WTC11 (cell line): ENCODE results near the gene CHAT. TPM values are rescaled to one million over a fixed set of nuclear protein-coding genes. Genes with fewer than 3 reads are reported as not detected.
"Not testable (repeated sequence)": the region's sequence is repeated elsewhere in the genome, so short reads cannot be mapped to it uniquely, and the experiment has no call there.

ENCODE experiments used
- ATAC-seq: fragments of 200-7000 bp; cut with Tn5 transposase; 2 replicates; pipeline ENCODE4 v1.10.0; 2021; ENCODE audit warnings: mild to moderate bottlenecking, moderate library complexity
- CTCF ChIA-PET: fragments of 300-600 bp; sonication (Branson Sonifier 250); formaldehyde crosslinking; loops from one replicate; lab custom pipeline; 2021; ENCODE audit warnings: antibody characterized with exemption; lab: Charles Lee
- POLR2A ChIA-PET: fragments of 350-600 bp; sonication (Branson Sonifier 250); formaldehyde crosslinking; loops from one replicate; lab custom pipeline; 2021; ENCODE audit warnings: antibody characterized with exemption; lab: Charles Lee
- DNase-seq: peaks from one replicate; pipeline ENCODE4 v3.0.0; 2021; ENCODE audit warnings: low spot score
- H3K27ac Mint-ChIP-seq: 2 replicates; pipeline ENCODE4 v1.8.0; 2021; ENCODE audit warnings: mixed read lengths
- H3K27me3 Mint-ChIP-seq: 2 replicates; pipeline ENCODE4 v1.8.0; 2021; ENCODE audit warnings: low read depth, mild to moderate bottlenecking, moderate library complexity, mixed read lengths
- H3K36me3 Mint-ChIP-seq: 2 replicates; pipeline ENCODE4 v1.8.0; 2021; ENCODE audit warnings: mixed read lengths
- H3K4me1 Mint-ChIP-seq: 2 replicates; pipeline ENCODE4 v1.8.0; 2022; ENCODE audit warnings: mixed read lengths
- H3K4me3 Mint-ChIP-seq: 2 replicates; pipeline ENCODE4 v1.8.0; 2021; ENCODE audit warnings: mild to moderate bottlenecking, moderate library complexity, mixed read lengths
- H3K9me3 Mint-ChIP-seq: 2 replicates; pipeline ENCODE4 v1.8.0; 2021; ENCODE audit warnings: mixed read lengths
- ATF1 ChIP-seq: sonication (generic); formaldehyde crosslinking; IDR thresholded peaks from 2 replicates; pipeline ENCODE4 v1.8.1; 2023; ENCODE audit warnings: mild to moderate bottlenecking, moderate library complexity, missing genetic modification reagents
- E2F5 ChIP-seq: sonication (generic); formaldehyde crosslinking; IDR thresholded peaks from 2 replicates; pipeline ENCODE4 v1.8.1; 2022; ENCODE audit warnings: mild to moderate bottlenecking, moderate library complexity, missing genetic modification reagents
- FOXK1 ChIP-seq: sonication (generic); formaldehyde crosslinking; IDR thresholded peaks from 2 replicates; pipeline ENCODE4 v1.8.0; 2022; ENCODE audit warnings: mild to moderate bottlenecking, moderate library complexity, missing genetic modification reagents
- GABPB1 ChIP-seq: sonication (generic); formaldehyde crosslinking; IDR thresholded peaks from 2 replicates; pipeline ENCODE4 v1.8.1; 2023; ENCODE audit warnings: mild to moderate bottlenecking, missing genetic modification reagents
- MAX ChIP-seq: sonication (generic); formaldehyde crosslinking; IDR thresholded peaks from 2 replicates; pipeline ENCODE4 v1.8.0; 2022; ENCODE audit warnings: mild to moderate bottlenecking, missing genetic modification reagents
- NFYB ChIP-seq: sonication (generic); formaldehyde crosslinking; conservative IDR thresholded peaks from 2 replicates; pipeline ENCODE4 v1.8.0; 2022; ENCODE audit warnings: low read depth, missing genetic modification reagents
- NR1H2 ChIP-seq: sonication (generic); formaldehyde crosslinking; IDR thresholded peaks from 2 replicates; pipeline ENCODE4 v1.9.0; 2021; ENCODE audit warnings: mild to moderate bottlenecking, moderate library complexity, missing genetic modification reagents
- OVOL2 ChIP-seq: fragments of 250-450 bp; sonication (Bioruptor Pico); IDR thresholded peaks from 2 replicates; pipeline ENCODE4 v1.9.0; 2021; ENCODE audit warnings: mild to moderate bottlenecking, borderline replicate concordance
- PREB ChIP-seq: sonication (generic); formaldehyde crosslinking; IDR thresholded peaks from 2 replicates; pipeline ENCODE4 v1.8.1; 2022; ENCODE audit warnings: mild to moderate bottlenecking, missing genetic modification reagents, moderate library complexity, borderline replicate concordance
- PRRX2 ChIP-seq: fragments of 250-450 bp; sonication (Bioruptor Pico); IDR thresholded peaks from 2 replicates; pipeline ENCODE4 v1.8.0; 2021; ENCODE audit warnings: mild to moderate bottlenecking
- SMAD3 ChIP-seq: sonication (generic); formaldehyde crosslinking; IDR thresholded peaks from 2 replicates; pipeline ENCODE4 v1.8.0; 2022; ENCODE audit warnings: missing genetic modification reagents, mild to moderate bottlenecking, borderline replicate concordance
- USF1 ChIP-seq: sonication (generic); formaldehyde crosslinking; IDR thresholded peaks from 2 replicates; pipeline ENCODE4 v1.8.0; 2022; ENCODE audit warnings: mild to moderate bottlenecking, missing genetic modification reagents
- ZNF121 ChIP-seq: sonication (generic); formaldehyde crosslinking; IDR thresholded peaks from 2 replicates; pipeline ENCODE4 v1.8.0; 2023; ENCODE audit warnings: missing genetic modification reagents
- ZNF219 ChIP-seq: sonication (generic); formaldehyde crosslinking; IDR thresholded peaks from 2 replicates; pipeline ENCODE4 v1.8.0; 2023; ENCODE audit warnings: missing genetic modification reagents, mild to moderate bottlenecking, borderline replicate concordance
- ZNF281 ChIP-seq: sonication (generic); formaldehyde crosslinking; IDR thresholded peaks from 2 replicates; pipeline ENCODE4 v1.8.0; 2023; ENCODE audit warnings: mild to moderate bottlenecking, missing genetic modification reagents
- ZNF317 ChIP-seq: sonication (generic); formaldehyde crosslinking; IDR thresholded peaks from 2 replicates; pipeline ENCODE4 v1.8.1; 2023; ENCODE audit warnings: low read depth, mild to moderate bottlenecking, moderate library complexity, missing genetic modification reagents, borderline replicate concordance
- ZNF416 ChIP-seq: fragments of 250-450 bp; sonication (Bioruptor Pico); IDR thresholded peaks from 2 replicates; pipeline ENCODE4 v1.9.0; 2021; ENCODE audit warnings: mild to moderate bottlenecking, inconsistent platforms
- ZNF423 ChIP-seq: fragments of 250-450 bp; sonication (Bioruptor Pico); IDR thresholded peaks from 2 replicates; pipeline ENCODE4 v2.1.2; 2022; ENCODE audit warnings: mild to moderate bottlenecking, moderate library complexity
- ZSCAN18 ChIP-seq: fragments of 250-450 bp; sonication (Bioruptor Pico); IDR thresholded peaks from 2 replicates; pipeline ENCODE4 v2.1.2; 2022; ENCODE audit warnings: mild to moderate bottlenecking, moderate library complexity
- total RNA-seq: library from RNA; stranded (reverse); gene quantifications from 3 replicates; pipeline ENCODE4 v1.2.3, GENCODE V29; 2021

The CHAT gene
- total RNA-seq, 1 experiment from 2014 or later = not detected

GRCh38 chr10:49679480-49679893 is 65.7 kb downstream of the CHAT start, which contains the start of gene C10orf53 (continued):
- TF ChIP-seq PREB = no peak

- peaks cover 95% of the 10 kb centered on the region for H3K27me3 Mint-ChIP-seq
- H3K36me3 Mint-ChIP-seq = peaks cover 24% of the 10 kb centered on the region
- ATAC-seq, CTCF ChIA-PET, H3K4me3 Mint-ChIP-seq, DNase-seq, H3K27ac Mint-ChIP-seq: not testable (repeated sequence)
- peaks cover 11% of the 10 kb centered on the region for H3K4me1 Mint-ChIP-seq
- peaks cover 63% of the 10 kb centered on the region for H3K9me3 Mint-ChIP-seq
- POLR2A ChIA-PET = interaction anchor here (0.7 kb wide), 1 partner anchor 390 kb away, joined by 3 read pairs; no protein-coding TSS in a partner anchor
These were observed 68.6 kb downstream of the CHAT start for GRCh38 chr10:49682449-49682848.

GRCh38 chr10:49682879-49683278 is 69.0 kb downstream of the CHAT start:
- H3K27me3 Mint-ChIP-seq = peaks cover 95% of the 10 kb centered on the region
- CTCF ChIA-PET = no interaction called here

GRCh38 chr10:49686651-49687050 is 72.8 kb downstream of the CHAT start:
- H3K27me3 Mint-ChIP-seq = peaks cover 95% of the 10 kb centered on the region
- no peak for TF ChIP-seq NR1H2 (CRISPR knock-in tag)
- TF ChIP-seq NFYB (CRISPR knock-in tag) = no peak
- no peak for TF ChIP-seq E2F5 (CRISPR knock-in tag)
- no peak for TF ChIP-seq ZSCAN18
- TF ChIP-seq ZNF219 (CRISPR knock-in tag) = no peak
- TF ChIP-seq OVOL2 (CRISPR knock-in tag) = no peak
- no peak for TF ChIP-seq ZNF281
- TF ChIP-seq SMAD3 (CRISPR knock-in tag) = no peak
- TF ChIP-seq GABPB1 (CRISPR knock-in tag) = no peak
- TF ChIP-seq ZNF416 (CRISPR knock-in tag) = no peak
- no peak for TF ChIP-seq PRRX2 (CRISPR knock-in tag)
- no peak for TF ChIP-seq MAX (CRISPR knock-in tag)
- peaks cover 47% of the 10 kb centered on the region for H3K4me1 Mint-ChIP-seq
- ChIA-PET POLR2A (no interaction called here), CTCF (no interaction called here)
- H3K4me3 Mint-ChIP-seq = no peak overlapping the region
- DNase-seq (no peak), ATAC-seq (no peak)
- peaks cover 33% of the 10 kb centered on the region for H3K36me3 Mint-ChIP-seq
- no peak overlapping the region for H3K27ac Mint-ChIP-seq
- peaks cover 59% of the 10 kb centered on the region for H3K9me3 Mint-ChIP-seq

More at GRCh38 chr10:49682879-49683278, 69.0 kb downstream of the CHAT start:
- H3K4me1 Mint-ChIP-seq = peaks cover 15% of the 10 kb centered on the region
- H3K9me3 Mint-ChIP-seq = peaks cover 67% of the 10 kb centered on the region
- no peak overlapping the region for H3K4me3 Mint-ChIP-seq
- no peak for TF ChIP-seq FOXK1 (CRISPR knock-in tag)
- TF ChIP-seq ATF1 (CRISPR knock-in tag) = no peak
- no peak for TF ChIP-seq ZNF121 (CRISPR knock-in tag)
- TF ChIP-seq USF1 (CRISPR knock-in tag) = no peak
- no peak for TF ChIP-seq ZNF423 (CRISPR knock-in tag)
- no peak for TF ChIP-seq ZNF317
- ATAC-seq = no peak
- H3K36me3 Mint-ChIP-seq = peaks cover 28% of the 10 kb centered on the region
- DNase-seq = no peak
- POLR2A ChIA-PET = no interaction called here
- no peak overlapping the region for H3K27ac Mint-ChIP-seq
